Activated CD4-positive, alpha-beta T cell treated with anti-CD3 and anti-CD28 coated beads for 36 hours (primary cell): Measurements from ENCODE around the gene FCHSD2. TPM values are rescaled to one million over a fixed set of nuclear protein-coding genes. Genes with fewer than 3 reads are reported as not detected.
"Not testable (repeated sequence)": the region's sequence is repeated elsewhere in the genome, so short reads cannot be mapped to it uniquely, and the experiment has no call there.

Experiments
- ATAC-seq: fragments of 200-7000 bp; cut with Tn5 transposase; one replicate; pipeline ENCODE4 v1.10.0; 2021; ENCODE audit warnings: mild to moderate bottlenecking, moderate library complexity
- CTCF ChIA-PET: fragments of 350-600 bp; sonication (Branson Sonifier 250); formaldehyde crosslinking; loops from one replicate; lab custom pipeline; 2021; ENCODE audit warnings: antibody characterized with exemption; lab: Charles Lee
- POLR2A ChIA-PET: fragments of 350-600 bp; sonication (Branson Sonifier 250); formaldehyde crosslinking; loops from one replicate; lab custom pipeline; 2021; ENCODE audit warnings: antibody characterized with exemption, inconsistent platforms; lab: Charles Lee
- DNase-seq: peaks from one replicate; pipeline ENCODE4 v3.0.0-alpha.2; 2020
- H3K27ac Mint-ChIP-seq: one replicate; pipeline ENCODE4 v1.8.0; 2021; ENCODE audit warnings: mixed read lengths
- H3K27me3 Mint-ChIP-seq: one replicate; pipeline ENCODE4 v1.8.0; 2021; ENCODE audit warnings: mixed read lengths
- H3K36me3 Mint-ChIP-seq: one replicate; pipeline ENCODE4 v1.8.0; 2021; ENCODE audit warnings: low read depth, mixed read lengths
- H3K4me1 Mint-ChIP-seq: one replicate; pipeline ENCODE4 v1.8.0; 2021; ENCODE audit warnings: mixed read lengths
- H3K4me3 Mint-ChIP-seq: one replicate; pipeline ENCODE4 v1.8.0; 2021; ENCODE audit warnings: mild to moderate bottlenecking, moderate library complexity, mixed read lengths
- H3K9me3 Mint-ChIP-seq: one replicate; pipeline ENCODE4 v1.8.0; 2021; ENCODE audit warnings: low read depth, mixed read lengths
- intact Hi-C, 2 experiments: fragments of 100-400 bp; cut with DNase I in 1 of 2; cut with micrococcal nuclease in 1 of 2; formaldehyde crosslinking; loops; one replicate each; pipeline versions ENCODE4 v1.14.2 to v1.15.1; 2022 to 2024; cut with DNase I, micrococcal nuclease
- total RNA-seq, 2 experiments: library from RNA; stranded (reverse); gene quantifications; one replicate each; pipeline ENCODE4 v1.2.3, GENCODE V29; 2021

The FCHSD2 gene
- total RNA-seq, 2 experiments from 2014 or later: 24.1 to 24.7 TPM

DNA sequence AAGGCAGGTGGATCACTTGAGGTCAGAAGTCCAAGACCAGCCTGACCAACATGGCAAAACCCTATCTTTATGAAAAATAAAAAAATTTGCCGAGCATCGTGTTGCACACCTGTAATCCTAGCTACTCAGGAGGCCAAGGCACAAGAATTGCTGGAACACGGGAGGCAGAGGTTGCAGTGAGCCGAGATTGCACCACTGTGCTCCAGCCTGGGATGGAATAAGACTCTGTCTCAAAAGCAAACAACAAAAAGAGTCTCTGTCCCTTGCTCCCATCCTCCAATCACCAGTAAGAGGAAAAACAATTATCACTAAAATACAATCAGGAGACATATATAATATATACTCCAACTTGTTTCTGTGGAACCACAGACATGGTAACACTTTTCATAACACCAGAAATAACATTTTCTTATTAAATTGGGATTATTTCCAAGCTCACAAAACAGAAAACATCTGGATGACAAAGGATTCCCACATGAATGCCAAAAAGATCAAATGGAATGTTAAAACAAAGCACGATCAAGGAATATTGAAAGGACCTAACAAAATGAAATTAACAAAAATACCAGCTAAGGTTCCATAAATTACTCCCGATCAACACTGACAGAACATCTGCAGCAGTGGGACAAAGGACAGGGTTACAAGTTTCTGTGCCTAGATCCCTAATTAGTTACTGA lies 15.2 kb downstream of the FCHSD2 start:
- ChIA-PET CTCF (interaction anchor here (0.6 to 1.3 kb wide), 3 partner anchors 35 to 450 kb away, joined by 3 to 6 read pairs (median 3); no protein-coding TSS in a partner anchor), POLR2A (interaction anchor here (1.2 kb wide), 1 partner anchor 16 kb away, joined by 5 read pairs; the partner anchor contains the start of gene FCHSD2)
- H3K4me1 Mint-ChIP-seq: no peaks in the 10 kb centered on the region
- intact Hi-C loops: no loop called here
- DNase-seq: no peak
- H3K36me3 Mint-ChIP-seq: peaks cover 15% of the 10 kb centered on the region
- no peak overlapping the region for H3K27ac Mint-ChIP-seq
- no peaks in the 10 kb centered on the region for H3K27me3 Mint-ChIP-seq
- ATAC-seq: no peak
- H3K9me3 Mint-ChIP-seq: peaks cover 4% of the 10 kb centered on the region
- H3K4me3 Mint-ChIP-seq: no peak overlapping the region

DNA sequence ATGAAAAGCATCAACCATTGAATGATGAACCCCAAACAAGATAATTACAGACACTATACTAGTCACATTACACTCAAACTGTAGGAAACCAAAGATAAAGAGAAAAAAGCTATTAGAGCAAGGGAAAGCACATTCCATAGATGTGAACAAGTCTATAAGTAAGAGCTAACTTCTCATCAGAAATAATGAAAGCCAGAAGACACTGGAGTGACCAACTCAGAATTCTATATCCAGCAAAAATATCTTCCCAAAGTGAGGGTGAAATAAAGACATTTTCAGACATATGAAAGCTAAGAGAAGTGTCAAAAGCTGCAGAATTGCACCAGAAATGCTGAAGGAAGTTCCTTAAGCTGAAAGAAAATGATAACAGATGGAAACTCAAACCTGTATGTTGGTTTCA lies 17.3 kb downstream of the FCHSD2 start:
- ChIA-PET CTCF (interaction anchor here (1.7 to 2.0 kb wide), 2 partner anchors 12 to 227 kb away, joined by 5 to 7 read pairs; no protein-coding TSS in a partner anchor), POLR2A (interaction anchor here (0.6 kb wide), 1 partner anchor 87 kb away, joined by 7 read pairs; no protein-coding TSS in a partner anchor)
- Mint-ChIP-seq H3K4me1 (no peaks in the 10 kb centered on the region), H3K9me3 (peaks cover 4% of the 10 kb centered on the region), H3K27me3 (no peaks in the 10 kb centered on the region), H3K36me3 (peaks cover 19% of the 10 kb centered on the region), H3K4me3 (no peak overlapping the region), H3K27ac (no peak overlapping the region)
- ATAC-seq: no peak
- intact Hi-C loops: no loop called here
- DNase-seq: no peak

DNA sequence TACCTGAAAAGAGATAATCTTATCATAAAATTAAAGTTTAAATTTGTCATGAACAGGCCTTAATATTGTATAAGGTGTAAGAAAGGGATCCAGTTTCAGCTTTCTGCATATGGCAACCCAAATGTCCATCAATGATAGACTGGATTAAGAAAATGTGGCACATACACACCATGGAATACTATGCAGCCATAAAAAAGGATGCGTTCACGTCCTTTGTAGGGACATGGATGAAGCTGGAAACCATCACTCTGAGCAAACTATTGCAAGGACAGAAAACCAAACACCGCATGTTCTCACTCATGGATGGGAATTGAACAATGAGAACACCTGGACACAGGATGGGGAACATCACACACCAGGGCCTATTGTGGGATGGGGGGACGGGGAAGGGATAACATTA lies 18.2 kb downstream of the FCHSD2 start:
- H3K27ac Mint-ChIP-seq, POLR2A ChIA-PET, DNase-seq, intact Hi-C loops, H3K9me3 Mint-ChIP-seq, H3K27me3 Mint-ChIP-seq, CTCF ChIA-PET, ATAC-seq, H3K4me1 Mint-ChIP-seq, H3K4me3 Mint-ChIP-seq: not testable (repeated sequence)
- peaks cover 19% of the 10 kb centered on the region for H3K36me3 Mint-ChIP-seq

DNA sequence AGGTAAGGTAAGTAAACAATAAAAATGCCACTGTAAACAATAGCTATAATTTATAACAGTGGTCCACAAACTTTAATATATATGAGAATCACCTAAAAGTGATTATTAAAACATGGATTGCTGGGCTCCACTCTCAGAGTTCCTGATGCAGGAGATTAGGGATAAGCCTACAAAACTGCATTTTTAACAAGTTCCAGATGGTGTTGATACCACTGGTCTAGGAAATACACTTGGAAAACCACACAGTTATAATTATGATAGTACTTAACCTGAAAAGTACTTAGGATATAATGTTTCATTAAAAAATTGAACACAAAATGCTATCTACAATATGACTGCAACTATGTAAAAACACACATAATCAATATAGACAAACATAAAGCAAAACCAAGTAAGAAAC lies 20.4 kb downstream of the FCHSD2 start:
- Mint-ChIP-seq H3K9me3 (peaks cover 4% of the 10 kb centered on the region), H3K4me1 (no peaks in the 10 kb centered on the region), H3K4me3 (no peak overlapping the region), H3K27me3 (no peaks in the 10 kb centered on the region), H3K36me3 (peaks cover 19% of the 10 kb centered on the region), H3K27ac (no peak overlapping the region)
- CTCF ChIA-PET: interaction anchor here (1.0 to 1.5 kb wide), 3 partner anchors 9 to 56 kb away, joined by 3 to 5 read pairs (median 4); no protein-coding TSS in a partner anchor
- POLR2A ChIA-PET: no interaction called here
- no peak for ATAC-seq
- no peak for DNase-seq
- intact Hi-C loops: no loop called here

DNA sequence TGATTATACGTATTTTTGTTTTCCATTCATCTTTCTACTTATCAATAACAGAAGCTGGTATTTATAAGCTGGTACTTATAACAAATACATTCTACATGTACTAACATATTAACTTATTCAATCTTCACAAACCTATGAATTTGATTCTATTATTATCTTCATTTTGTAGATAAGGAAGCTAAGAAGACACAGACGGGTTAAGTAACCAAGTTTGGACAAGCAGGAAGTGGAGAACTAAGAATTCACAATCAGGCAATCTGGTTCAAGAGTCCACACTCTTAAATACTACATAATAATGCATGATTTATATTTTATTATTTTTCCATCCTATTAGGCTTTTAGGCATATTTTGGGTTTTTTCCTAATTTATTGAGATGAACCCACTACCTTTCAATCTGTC lies 25.0 kb downstream of the FCHSD2 start:
- no peaks in the 10 kb centered on the region for H3K9me3 Mint-ChIP-seq
- no peaks in the 10 kb centered on the region for H3K27me3 Mint-ChIP-seq
- intact Hi-C loops: no loop called here
- H3K36me3 Mint-ChIP-seq: peaks cover 10% of the 10 kb centered on the region
- POLR2A ChIA-PET: no interaction called here
- CTCF ChIA-PET: interaction anchor here (0.8 to 1.0 kb wide), 3 partner anchors 24 to 70 kb away, joined by 3 to 6 read pairs (median 4); no protein-coding TSS in a partner anchor
- H3K27ac Mint-ChIP-seq: no peak overlapping the region
- DNase-seq (no peak), ATAC-seq (no peak)
- H3K4me1 Mint-ChIP-seq: no peaks in the 10 kb centered on the region
- no peak overlapping the region for H3K4me3 Mint-ChIP-seq

DNA sequence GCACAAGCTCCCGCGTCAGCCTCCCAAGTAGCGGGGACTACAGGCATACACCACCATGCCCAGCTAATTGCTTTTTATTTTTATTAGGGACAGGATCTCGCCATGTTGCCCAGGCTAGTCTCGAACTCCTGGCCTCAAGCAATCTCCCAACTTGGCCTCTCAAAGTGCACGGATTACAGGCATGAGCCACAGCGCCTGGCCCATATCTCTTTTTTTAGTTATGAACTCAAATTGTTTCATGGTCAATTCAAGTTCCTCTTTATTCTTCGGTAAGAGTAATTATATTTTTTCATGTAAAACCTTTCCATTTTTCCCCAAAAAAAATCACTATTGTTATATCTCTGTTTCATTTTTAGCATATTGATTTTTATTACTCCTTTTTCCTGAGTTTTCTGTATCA lies 25.5 kb downstream of the FCHSD2 start:
- Mint-ChIP-seq H3K27ac (no peak overlapping the region), H3K27me3 (no peaks in the 10 kb centered on the region), H3K36me3 (peaks cover 10% of the 10 kb centered on the region), H3K9me3 (no peaks in the 10 kb centered on the region), H3K4me3 (no peak overlapping the region), H3K4me1 (no peaks in the 10 kb centered on the region)
- intact Hi-C loops: no loop called here
- CTCF ChIA-PET: interaction anchor here (0.8 to 1.0 kb wide), 4 partner anchors 23 to 70 kb away, joined by 3 to 6 read pairs (median 4); no protein-coding TSS in a partner anchor
- POLR2A ChIA-PET: no interaction called here
- DNase-seq (no peak), ATAC-seq (no peak)

DNA sequence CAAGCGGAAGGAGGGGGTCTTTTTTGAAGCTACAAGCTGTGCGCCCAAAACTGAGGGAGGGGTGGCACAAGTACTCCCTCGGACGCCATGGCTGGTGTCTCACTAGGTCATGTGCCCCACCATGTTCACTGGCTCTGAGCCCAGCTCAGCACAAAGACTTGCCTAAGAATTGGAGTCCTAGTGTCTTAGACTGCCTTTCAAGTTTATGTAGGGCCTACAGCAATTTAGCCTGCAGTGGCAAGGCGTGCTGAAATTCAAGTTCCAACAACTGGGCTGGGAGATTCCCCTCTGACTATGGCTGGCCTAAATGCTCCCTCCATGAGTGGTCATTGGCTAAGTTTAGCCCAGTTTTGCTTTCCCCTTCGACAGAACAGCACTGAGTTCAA lies 27.3 kb downstream of the FCHSD2 start:
- peaks cover 9% of the 10 kb centered on the region for H3K9me3 Mint-ChIP-seq
- intact Hi-C loops: no loop called here
- no peak for DNase-seq
- CTCF ChIA-PET: interaction anchor here (1.0 kb wide), 1 partner anchor 11 kb away, joined by 3 read pairs; no protein-coding TSS in a partner anchor
- H3K4me3 Mint-ChIP-seq: no peak overlapping the region
- H3K27ac Mint-ChIP-seq: no peak overlapping the region
- H3K27me3 Mint-ChIP-seq: no peaks in the 10 kb centered on the region
- peaks cover 8% of the 10 kb centered on the region for H3K36me3 Mint-ChIP-seq
- POLR2A ChIA-PET: interaction anchor here (0.8 kb wide), 1 partner anchor 135 kb away, joined by 3 read pairs; no protein-coding TSS in a partner anchor
- ATAC-seq: no peak
- no peaks in the 10 kb centered on the region for H3K4me1 Mint-ChIP-seq

DNA sequence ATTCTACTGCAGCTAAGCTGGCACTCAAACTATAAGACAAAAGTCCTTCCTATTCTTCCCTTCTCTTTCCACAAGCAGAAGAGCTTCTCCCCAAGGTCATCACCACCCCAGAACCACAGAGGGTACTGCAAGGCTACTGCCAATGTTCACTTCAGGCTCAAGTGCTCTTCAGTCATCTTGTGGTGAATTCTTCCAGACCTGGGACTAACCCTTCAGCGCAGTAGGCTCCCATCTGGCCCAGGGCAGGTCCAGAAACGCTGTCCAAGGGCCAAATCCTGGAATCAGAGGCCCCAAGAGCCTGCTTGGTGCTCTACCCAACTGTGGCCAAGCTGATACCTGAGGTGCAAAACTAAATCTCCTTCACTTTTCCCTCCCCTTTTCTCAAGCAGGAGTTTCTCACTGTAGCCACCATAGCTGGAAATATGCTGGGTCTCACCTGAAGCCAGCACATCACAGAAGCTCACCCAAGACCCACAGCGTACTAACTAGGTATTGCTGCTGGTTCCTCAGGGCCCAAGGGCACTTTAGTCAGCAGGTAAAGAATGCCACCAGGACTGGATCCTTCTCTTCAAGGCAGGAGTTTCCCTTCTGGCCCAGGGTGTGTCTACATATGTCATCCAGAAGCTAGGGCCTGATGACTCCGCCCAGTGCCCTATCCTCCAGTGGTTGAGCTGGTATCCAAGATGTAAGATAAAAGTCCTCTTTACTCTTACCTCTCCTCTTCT lies 27.8 kb downstream of the FCHSD2 start:
- H3K4me1 Mint-ChIP-seq: no peaks in the 10 kb centered on the region
- no peak overlapping the region for H3K27ac Mint-ChIP-seq
- no peak overlapping the region for H3K4me3 Mint-ChIP-seq
- peaks cover 8% of the 10 kb centered on the region for H3K36me3 Mint-ChIP-seq
- no peaks in the 10 kb centered on the region for H3K27me3 Mint-ChIP-seq
- H3K9me3 Mint-ChIP-seq: peaks cover 12% of the 10 kb centered on the region
- ChIA-PET POLR2A (no interaction called here), CTCF (interaction anchor here (1.0 kb wide), 1 partner anchor 11 kb away, joined by 3 read pairs; no protein-coding TSS in a partner anchor)
- no peak for DNase-seq
- intact Hi-C loops: no loop called here
- no peak for ATAC-seq

- DNase-seq (no peak), ATAC-seq (no peak)
- no peak overlapping the region for H3K27ac Mint-ChIP-seq
- no peaks in the 10 kb centered on the region for H3K27me3 Mint-ChIP-seq
- intact Hi-C loops: no loop called here
- peaks cover 10% of the 10 kb centered on the region for H3K36me3 Mint-ChIP-seq
- ChIA-PET POLR2A (no interaction called here), CTCF (interaction anchor here (0.9 to 1.8 kb wide), 2 partner anchors 8 to 12 kb away, joined by 5 to 7 read pairs; no protein-coding TSS in a partner anchor)
- no peaks in the 10 kb centered on the region for H3K4me1 Mint-ChIP-seq
- H3K9me3 Mint-ChIP-seq: peaks cover 15% of the 10 kb centered on the region
- H3K4me3 Mint-ChIP-seq: no peak overlapping the region
Measured at GRCh38 chr11:73113426-73113825, 28.7 kb downstream of the FCHSD2 start.

DNA sequence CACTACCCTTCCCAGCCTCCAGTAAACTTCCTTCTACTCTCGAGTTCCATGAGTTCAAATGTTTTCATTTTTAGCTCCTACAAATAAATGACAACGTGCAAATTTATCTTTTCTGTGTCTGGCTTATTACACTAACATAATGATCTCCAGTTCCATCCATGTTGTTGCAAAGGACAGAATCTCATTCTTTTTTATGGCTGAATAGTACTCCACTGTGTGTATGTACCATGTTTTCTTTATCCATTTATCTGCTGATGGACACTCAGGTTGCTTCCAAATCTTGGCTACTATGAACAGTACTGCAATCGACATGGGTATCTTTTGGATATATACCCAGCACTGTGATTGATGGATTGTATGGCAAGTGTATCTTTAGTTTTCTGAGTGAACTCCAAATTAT lies 34.5 kb downstream of the FCHSD2 start:
- ATAC-seq (no peak), DNase-seq (no peak)
- intact Hi-C loops: no loop called here
- ChIA-PET CTCF (no interaction called here), POLR2A (no interaction called here)
- Mint-ChIP-seq H3K36me3 (peaks cover 8% of the 10 kb centered on the region), H3K4me3 (no peak overlapping the region), H3K27ac (no peak overlapping the region), H3K27me3 (no peaks in the 10 kb centered on the region), H3K4me1 (peaks cover 3% of the 10 kb centered on the region), H3K9me3 (peaks cover 18% of the 10 kb centered on the region)

GRCh38 chr11:73106347-73106746 lies 35.8 kb downstream of the FCHSD2 start:
- Mint-ChIP-seq H3K4me3 (no peak overlapping the region), H3K27ac (no peak overlapping the region), H3K4me1 (peaks cover 3% of the 10 kb centered on the region), H3K9me3 (peaks cover 16% of the 10 kb centered on the region), H3K27me3 (no peaks in the 10 kb centered on the region), H3K36me3 (peaks cover 8% of the 10 kb centered on the region)
- DNase-seq (no peak), ATAC-seq (no peak)
- ChIA-PET CTCF (no interaction called here), POLR2A (no interaction called here)
- intact Hi-C loops: no loop called here
